ENCODE measurements around the gene CLDN7. TPM values are rescaled to one million over a fixed set of nuclear protein-coding genes. Genes with fewer than 3 reads are reported as not detected.

CLDN7 gene
- total RNA-seq, 1 donor from 2014 or later, result 248 TPM

DNA sequence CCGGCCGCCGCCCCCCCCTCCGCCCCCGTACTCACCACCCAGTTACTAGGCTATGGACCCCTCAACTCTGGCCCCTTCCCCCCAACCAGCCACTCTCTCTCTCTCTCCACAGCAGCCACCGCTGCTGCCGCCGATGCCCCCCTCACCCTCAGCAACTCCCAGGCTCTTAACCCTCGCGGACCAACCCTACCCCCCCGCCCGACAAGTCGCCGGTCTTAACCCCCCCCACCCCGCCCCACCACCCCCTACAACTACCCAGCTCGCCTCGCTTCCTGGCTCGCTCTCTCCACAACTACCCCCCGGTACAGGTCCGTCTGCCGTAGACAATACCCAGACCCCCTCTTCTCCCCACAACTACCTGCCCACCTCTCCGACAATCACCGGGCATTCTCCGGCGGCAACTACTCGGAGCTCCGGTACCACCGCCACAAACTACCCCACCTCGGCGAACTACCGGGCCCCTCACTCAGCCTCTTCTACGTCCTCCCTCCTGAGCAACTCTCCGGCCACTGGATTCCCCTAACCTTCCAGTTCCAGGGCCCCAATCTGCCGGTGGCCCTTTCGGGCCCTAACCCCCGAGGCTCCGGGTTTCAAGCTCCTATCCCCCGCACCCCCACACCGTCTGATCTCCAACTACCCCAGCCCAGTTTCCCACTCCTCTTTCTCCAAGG lies 23.7 kb downstream of the CLDN7 start:
- no peak for DNase-seq (ENCODE audit: low spot score)

DNA sequence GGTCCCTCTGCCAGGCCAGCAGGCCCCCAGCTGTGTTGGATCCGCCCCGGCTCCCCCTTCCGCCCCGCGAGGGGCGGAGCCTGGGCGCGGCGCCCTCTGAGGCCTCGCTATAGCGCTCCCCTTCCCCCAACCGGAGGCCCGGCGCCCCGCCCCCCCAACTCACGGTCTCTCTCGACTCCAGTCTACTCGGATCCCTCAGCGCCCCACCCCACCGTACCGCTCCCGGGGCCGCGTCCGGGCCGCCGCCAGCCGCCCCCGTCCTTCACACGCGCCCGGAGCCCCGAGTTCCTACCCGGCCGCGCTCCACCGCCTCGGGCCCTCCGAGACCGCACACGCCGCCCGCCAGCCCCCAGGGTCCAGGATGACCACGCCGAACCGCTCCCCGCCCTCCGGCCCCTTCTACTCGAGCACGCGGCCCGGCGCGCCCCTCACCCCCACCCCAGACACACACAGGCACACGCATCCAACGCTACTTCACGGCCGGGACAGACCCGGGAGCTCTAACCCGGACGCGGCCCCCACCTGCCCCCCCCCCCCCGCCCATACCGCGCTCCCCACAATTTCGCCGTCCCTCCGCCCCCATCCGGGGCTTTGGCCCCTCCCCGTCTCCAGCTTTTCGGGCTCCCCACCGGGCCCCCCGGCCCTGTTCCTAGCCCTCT lies 24.4 kb downstream of the CLDN7 start:
- peak; percentile 76 for DNase-seq (ENCODE audit: low spot score)

DNA sequence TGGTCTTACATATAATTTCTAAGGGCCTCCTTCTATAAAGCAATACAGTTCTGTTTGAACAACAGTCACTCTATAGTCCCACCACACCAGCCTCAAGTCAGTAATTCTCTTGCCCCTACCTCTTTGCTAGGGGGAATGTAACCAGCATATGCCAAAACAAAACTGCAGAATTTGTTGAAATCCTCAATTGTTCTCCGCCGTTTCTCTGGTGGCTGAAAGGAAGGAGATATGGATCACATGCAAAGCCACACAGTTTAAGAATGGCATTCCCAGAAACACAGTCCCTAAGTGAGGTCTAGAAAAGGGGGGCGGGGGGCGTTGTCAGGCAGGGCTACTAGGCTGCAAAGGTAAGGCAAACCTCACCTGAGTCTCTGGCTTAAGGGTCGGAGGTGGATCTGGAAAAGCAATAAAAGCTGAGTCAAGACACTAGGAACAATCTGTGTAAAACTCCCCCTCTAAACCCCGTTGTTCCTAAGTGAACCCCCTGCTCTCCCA lies 25.0 kb downstream of the CLDN7 start:
- no peak for DNase-seq (ENCODE audit: low spot score)

DNA sequence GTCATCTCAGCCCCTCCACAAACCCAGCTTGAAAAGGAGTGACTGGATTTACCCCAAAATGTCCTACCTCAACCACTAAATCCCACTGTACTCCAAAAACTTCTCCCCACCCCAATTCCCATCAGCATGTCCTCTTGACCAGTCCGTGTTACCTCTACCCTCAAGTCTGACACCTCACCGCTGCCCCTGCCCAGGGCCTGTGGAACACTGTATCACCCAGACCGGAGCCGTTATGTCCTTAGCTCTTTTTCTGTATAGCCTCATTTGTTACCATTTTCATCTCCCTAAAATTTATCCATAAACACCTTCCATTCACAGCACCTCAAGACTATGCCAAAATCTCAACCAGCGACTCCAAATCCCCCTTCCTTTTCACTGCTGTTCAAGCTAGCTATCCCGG lies 25.5 kb downstream of the CLDN7 start:
- DNase-seq (ENCODE audit: low spot score), result no peak

DNA sequence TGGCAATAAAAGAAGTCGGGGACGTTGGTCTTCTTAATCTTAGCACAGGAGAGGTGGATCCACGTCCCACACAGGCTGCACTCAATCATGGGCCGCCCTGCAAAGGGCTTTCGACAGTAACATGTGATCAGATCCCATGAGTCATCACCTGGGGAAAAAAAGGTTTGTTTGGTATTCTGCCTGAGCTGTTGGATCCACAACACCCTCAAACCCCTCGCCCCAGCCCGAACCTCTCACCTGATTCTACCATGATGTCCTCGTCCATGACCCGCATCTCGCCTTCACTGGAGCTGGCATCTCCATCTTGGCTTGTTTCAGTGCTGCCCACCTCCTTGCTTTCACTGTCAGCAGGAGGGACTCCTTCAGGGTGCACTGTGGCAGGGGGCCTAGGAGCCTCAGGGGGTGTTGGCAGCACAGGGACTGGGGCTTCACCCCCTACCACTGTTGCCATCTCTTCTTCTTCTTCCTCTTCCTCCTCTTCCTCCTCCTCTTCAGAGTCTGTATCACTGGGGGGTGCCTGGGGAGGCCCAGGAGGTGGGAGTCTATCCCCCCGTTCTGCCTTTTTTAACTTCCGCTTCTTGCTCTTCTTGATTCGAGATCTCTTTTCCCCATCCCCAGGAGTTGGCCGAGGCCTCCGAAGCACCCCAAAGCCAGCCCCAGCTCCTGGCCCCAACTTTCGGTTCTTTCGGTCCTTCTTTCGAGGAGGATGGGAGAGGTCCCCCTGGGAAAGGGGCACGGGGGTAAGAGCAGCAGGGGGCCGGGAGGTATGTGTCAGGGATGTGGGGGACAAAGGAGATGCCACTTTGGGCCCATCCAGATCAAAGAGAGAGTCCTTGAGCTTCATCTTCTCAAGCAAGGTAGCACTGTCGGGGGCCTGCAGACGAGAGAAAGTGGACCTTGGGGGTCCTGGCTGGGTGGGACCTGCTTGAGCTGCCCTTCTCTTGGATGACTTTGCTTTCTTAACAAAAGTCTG lies 26.3 kb downstream of the CLDN7 start:
- DNase-seq (ENCODE audit: low spot score), result no peak

DNA sequence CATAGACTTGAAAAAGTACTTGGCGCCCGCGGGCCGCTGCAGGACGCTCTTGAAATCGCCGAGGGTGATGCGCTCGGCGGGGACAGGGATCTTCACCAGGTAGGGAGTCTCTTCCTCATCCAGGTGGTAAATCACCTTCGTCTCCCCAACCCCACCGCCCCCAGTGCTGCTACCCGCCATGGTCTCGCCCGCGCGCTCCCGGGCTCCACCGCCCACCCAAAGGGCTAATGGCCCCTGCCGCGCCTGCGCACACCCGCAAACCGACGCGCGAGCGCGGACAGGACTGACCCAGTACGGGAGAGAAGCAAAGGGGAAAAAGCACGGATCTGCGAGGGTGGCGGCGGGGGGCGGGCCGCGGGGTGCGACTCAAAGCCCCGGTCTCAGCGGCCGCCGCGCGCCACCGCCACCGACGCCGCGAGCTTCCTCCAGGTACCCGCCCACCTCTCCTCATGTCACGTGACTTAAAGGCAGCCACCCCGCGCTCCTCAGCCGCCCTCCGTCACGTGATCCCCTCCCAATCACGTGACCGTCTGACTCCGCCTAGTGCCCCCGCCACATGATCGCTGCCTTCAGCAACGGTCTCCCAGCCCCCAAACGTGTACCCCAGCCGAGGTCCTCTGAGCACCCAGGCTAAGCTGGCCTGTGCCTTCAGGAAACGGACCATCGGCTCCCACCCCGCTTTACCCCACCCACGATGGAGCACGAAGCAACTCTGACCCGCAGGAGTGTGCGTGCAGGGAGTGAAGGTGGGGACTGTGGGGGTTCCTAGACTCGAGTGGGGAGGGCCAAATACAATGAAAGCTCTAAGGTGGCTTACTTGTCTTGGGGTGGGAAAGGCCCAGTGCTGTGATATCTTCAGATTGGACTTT lies 28.0 kb downstream of the CLDN7 start, which contains the start of gene DVL2:
Gene DVL2 (minus strand): TSS at position 435 of the 869 bp plus-strand sequence. CDS start 255 bp downstream, at position 180.
- DNase-seq (ENCODE audit: low spot score), result peak; percentile 97

DNA sequence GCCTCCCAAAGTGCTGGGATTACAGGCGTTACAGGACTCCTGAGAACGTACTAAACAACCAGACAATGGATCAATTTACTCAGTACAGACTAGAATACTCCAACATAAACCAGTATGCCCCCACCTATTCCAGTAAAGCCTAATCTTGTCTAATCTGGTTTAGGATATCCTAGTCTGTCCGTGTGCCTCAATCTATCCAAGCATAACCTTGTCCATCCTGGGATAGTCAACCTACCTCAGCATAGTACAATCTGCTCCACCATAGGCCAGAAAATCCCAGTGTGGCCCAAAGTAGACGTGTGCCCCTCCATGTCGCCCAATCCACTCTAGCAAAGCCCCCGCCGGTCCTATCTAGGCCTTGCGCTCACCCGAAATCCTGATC lies 28.6 kb downstream of the CLDN7 start:
- no peak for DNase-seq (ENCODE audit: low spot score)

DNA sequence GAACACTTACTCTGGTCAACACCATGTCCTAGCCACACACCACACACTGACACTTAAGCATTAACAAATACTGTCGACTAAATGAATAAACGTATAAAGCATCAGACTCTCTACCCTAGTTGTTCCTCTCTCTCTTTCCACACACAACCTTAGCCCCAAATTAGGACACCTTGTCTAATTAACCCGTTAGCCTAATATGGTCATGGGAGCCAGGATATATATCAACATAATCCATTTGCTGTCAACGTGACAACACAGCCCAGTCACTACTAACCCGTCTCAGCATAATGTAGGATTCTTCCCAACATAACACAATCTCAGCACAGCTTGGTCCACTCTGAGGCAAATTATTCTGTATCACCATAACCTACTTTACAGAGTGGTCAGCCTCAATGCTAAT lies 30.2 kb downstream of the CLDN7 start:
- no peak for DNase-seq (ENCODE audit: low spot score)

DNA sequence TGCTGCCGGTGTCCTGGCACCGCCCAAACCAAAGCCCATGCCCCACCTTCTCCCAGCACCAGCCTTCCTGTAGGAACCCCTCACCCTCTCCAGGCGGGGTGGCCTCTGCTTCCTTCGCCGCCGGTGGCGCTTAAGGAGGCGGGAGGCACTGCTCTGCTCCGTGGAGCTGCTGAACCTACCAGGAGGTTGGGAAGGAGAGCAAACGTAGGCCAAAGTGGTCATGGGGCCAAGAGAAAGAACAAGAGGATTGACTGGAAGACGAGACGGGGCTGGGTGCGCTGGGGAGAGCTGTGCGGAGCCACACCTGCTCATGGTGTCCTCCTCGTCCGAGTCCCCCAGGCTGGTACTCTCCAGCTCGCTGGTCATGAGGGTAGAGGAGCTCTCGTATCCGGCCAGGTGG lies 32.8 kb downstream of the CLDN7 start:
- no peak for DNase-seq (ENCODE audit: low spot score)

DNA sequence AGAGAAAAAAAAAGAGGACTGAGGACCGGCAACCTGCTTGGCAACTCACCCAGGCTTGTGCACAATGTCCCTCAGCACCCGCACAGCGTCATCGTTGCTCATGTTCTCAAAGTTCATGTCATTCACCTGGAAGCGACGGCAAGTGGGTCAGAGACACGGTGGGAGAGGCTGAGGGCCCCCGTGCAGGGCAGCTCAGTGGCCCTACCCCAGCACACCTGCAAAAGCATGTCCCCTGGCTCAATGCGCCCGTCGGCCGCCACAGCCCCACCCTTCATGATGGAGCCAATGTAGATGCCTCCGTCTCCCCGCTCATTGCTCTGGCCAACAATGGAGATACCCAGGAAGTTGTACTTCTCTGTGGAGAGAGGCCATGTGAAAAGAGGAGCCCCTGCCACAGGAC lies 33.4 kb downstream of the CLDN7 start:
- DNase-seq (ENCODE audit: low spot score), result no peak

DNA sequence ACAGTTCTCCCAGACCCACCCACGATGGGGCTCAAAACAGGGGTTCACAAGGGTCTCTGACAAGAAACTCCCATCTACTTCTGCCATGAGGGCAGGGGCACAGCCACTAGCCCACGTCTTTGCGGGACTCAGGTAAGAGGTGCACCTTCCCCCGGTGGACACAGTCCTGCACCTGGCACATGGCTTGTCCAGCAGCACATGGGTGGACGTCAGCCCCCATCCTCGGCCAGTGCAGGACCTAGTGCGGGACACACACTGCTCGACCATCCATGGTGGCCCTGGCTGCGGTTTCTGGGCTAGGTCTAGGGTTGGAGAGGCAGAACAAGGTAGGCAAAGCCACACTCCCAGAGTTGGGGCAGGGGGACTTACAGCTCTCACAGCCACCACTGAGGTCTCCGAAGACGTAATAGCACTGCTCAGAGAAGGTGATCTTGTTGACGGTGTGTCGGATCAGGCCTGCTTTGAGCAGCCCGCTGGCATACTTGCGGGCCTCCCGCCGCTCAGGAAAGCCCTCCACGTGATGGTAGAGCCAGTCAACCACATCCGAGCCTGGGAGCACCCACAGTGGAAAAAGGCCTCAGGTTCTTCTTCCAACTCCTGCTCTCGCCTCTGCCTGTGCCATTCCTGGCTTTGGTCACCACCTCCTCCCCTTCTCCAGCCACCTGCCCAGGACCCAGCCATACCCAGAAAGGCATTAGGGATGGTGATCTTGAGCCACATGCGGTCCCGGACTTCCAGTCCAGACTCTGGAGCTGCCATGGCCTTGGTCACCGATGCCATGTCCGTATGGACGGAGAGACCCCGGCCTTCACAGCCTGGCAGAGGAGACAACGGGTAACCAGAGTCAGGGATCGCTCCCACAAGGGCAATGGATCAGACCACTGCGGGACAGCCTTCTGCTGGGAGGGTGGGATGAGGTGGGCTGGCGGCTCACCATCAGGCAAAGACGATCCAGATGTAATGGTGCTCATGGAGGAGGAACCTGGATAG lies 35.3 kb downstream of the CLDN7 start:
- DNase-seq (ENCODE audit: low spot score), result no peak

DNA sequence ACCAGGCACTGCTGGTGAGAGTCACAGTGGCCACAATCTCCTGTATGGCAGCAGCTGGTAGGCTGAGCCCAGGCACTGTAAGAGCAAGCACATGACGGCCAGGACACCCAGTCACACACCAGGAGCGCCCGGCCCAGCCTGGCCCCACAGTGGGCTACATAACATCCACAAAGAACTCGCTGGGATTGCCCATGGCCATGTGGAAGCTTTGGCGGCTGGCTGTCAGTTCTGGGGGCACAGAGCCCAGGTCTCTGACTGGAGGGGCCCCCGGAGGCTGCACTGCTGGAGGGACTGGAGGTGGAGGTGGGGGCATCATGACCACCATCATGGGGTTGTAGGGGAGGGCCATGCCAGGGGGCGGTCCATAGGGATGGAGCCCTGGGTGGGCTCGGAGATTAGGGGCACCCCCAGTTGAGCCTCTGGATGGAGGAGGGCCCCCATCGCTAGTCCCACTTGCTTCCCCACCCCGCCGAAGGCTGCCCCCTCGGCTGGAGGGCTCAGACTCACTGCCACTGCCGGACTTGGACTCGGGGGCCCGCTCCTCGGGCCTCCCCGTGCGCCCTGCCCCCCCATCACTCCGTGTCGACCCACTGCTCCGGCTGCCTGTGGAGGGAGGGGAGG lies 36.5 kb downstream of the CLDN7 start:
- DNase-seq (ENCODE audit: low spot score), result no peak

DNA sequence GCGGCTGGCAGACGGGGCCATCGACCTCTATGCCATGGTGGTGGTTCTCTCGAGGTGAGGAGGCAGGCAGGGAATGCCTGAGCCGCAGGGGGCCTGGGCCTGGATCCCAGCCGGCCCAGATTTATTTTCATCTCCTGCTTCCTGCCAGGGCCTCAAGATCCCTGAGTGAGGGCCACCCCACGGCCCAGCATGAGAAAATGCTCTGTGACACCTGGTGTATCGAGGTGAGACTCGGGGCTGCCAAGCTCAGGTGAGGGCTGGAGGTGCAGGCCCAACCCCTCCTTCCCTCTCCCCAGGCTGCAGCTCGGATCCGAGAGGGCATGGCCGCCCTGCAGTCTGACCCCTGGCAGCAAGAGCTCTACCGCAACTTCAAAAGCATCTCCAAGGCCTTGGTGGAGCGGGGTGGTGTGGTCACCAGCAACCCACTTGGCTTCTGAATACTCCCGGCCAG lies 37.6 kb downstream of the CLDN7 start:
- DNase-seq (ENCODE audit: low spot score), result no peak

DNA sequence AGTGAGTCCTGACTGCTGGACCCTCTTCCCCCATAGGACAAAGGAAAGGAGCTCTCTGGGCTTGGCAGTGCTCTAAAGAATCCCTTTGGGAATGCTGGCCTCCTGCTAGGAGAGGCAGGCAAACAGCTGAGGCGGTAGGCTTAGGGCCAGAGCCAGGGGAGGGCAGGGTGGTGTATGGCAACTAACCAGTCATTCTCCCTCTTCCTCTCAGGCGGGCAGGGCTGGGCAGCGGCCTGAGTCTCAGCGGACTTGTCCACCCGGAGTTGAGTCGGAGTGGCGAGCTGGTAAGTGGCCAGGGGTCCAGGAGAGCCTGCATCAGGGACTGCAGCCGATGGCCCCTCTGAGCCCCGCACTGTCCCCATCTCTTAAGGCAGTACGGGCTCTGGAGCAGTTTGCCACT lies 38.2 kb downstream of the CLDN7 start:
- no peak for DNase-seq (ENCODE audit: low spot score)

DNA sequence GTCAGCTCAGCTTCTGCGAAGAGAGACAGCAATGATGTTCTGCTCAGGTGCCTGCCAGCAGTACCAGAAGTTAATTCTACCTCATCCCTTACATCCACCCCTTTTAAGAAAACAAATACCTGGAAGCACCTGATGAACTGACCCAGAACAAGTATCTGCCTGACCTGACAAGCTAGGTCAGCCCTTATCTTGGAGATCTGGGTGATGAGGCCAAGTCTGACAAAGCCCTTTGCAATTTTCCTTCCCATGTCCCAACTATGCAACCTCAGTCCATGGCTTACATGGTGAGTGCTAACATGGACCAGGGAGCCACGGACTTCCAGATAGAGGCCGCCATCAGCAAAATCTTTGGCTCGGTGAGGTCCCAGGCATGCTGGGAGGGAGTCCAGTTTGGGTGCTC lies 38.9 kb downstream of the CLDN7 start:
- DNase-seq (ENCODE audit: low spot score), result no peak

DNA sequence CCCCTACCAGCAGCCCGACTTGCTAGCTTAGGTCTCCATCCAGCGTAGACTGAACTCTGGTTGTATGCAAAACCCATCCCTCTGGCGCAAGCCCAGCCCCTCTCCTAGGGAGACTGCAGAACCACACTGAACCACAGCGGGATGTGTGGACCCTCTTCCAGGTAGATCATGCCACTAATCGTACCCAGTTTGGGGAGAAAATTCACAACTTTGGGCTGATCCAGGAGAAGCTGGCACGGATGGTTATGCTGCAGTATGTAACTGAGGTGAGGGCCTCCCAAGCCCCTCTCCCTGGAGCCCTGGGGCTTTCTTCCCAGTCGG lies 39.3 kb downstream of the CLDN7 start:
- no peak for DNase-seq (ENCODE audit: low spot score)

DNA sequence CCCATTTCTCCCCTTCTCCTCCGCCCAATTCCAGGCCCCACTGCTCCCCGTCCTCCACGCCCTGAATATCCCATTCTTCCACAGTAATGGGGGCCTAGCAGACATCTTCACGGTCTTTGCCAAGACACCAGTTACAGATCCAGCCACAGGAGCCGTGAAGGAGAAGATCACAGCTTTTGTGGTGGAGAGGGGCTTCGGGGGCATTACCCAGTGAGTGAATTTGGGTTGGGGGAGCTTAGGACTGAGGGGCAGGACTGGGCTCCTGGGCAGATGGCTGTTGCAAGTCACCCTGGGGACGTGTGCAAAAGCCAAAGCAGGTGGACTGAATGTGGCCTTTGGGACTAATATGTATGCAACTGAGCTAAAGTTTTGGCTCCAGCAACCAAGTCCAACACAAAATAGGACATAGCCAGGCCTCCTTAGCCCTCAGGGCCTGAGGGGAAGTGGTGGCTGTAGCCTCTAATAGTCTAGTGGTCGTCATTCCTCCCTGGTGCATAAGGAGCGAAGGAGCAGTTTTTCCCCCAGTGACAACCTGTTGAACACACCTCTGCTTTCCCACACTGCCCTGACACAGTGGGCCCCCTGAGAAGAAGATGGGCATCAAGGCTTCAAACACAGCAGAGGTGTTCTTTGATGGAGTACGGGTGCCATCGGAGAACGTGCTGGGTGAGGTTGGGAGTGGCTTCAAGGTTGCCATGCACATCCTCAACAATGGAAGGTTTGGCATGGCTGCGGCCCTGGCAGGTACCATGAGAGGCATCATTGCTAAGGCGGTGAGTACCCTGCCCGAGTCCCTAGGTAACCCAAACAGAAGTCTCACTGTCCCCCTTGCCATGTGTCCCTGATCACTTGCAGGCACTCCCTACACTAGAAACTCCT lies 39.9 kb downstream of the CLDN7 start:
- DNase-seq (ENCODE audit: low spot score), result no peak

DNA sequence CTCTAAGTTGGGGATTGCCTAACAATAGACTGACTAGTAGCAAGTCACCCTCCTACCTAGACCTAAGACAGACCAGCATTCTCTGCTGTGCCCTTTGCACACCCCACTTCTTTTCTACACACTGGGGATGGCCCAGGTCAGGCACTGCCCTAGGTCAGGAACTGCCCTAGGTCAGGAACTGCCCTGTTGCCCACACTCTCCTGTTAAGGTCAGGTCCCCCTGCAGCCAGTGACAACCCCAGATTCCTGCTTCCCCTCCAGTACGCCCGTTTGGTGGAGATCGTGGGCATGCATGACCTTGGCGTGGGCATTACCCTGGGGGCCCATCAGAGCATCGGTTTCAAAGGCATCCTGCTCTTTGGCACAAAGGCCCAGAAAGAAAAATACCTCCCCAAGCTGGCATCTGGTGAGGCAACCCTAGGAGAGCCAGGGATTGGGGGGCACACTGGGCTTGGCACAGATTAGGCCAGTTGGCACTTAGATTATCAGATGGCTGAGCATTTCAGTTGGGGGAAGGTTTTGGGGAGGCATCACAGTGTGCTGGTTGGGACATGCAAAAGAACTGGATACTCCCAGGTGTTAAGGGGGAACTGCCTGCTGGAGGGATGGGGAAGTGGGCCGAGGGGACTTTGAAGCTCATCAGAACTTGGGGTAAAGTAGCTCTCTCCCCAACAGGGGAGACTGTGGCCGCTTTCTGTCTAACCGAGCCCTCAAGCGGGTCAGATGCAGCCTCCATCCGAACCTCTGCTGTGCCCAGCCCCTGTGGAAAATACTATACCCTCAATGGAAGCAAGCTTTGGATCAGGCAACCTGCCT lies 40.8 kb downstream of the CLDN7 start:
- no peak for DNase-seq (ENCODE audit: low spot score)

Measured in mucosa of gallbladder (tissue), 1 donor.